NCI-H1694 (cell line): ENCODE data around the gene SPRR2G.
"Not testable (repeated sequence)": the region's sequence is repeated elsewhere in the genome, so short reads cannot be mapped to it uniquely, and the experiment has no call there.

Source experiments
- DNase-seq: peaks from one replicate; lab custom pipeline; 2025; lab: John Stamatoyannopoulos, UW

The SPRR2G gene

GRCh38 chr1:153150846-153151245 is at the start of gene SPRR2G:
TSS of gene SPRR2G (minus strand) at chr1:153150890. CDS start at chr1:153150110, 780 bp downstream.
- DNase-seq, result no peak

- DNase-seq, result no peak
Observed at GRCh38 chr1:153195216-153195615, 44.5 kb upstream of the SPRR2G start.

- DNase-seq, result no peak
Observed at GRCh38 chr1:153194331-153195050, 43.8 kb upstream of the SPRR2G start.

GRCh38 chr1:153192697-153193096 is 42.0 kb upstream of the SPRR2G start:
- DNase-seq, result peak; percentile 2

- DNase-seq, result no peak
Observed at GRCh38 chr1:153190373-153190772, 39.7 kb upstream of the SPRR2G start.

GRCh38 chr1:153188301-153188700 is 37.6 kb upstream of the SPRR2G start:
- DNase-seq, result not testable (repeated sequence)

GRCh38 chr1:153180556-153180955 is 29.9 kb upstream of the SPRR2G start:
- DNase-seq, result no peak

GRCh38 chr1:153178922-153179321 is 28.2 kb upstream of the SPRR2G start:
- no peak for DNase-seq

- no peak for DNase-seq
Observed at GRCh38 chr1:153174624-153175023, 23.9 kb upstream of the SPRR2G start.

GRCh38 chr1:153168686-153169085 is 18.0 kb upstream of the SPRR2G start:
- DNase-seq, result no peak

GRCh38 chr1:153155541-153155940 is 4.9 kb upstream of the SPRR2G start:
- DNase-seq, result no peak

GRCh38 chr1:153152481-153152880 is 1.8 kb upstream of the SPRR2G start:
- DNase-seq, result no peak

GRCh38 chr1:153141377-153141776 is 9.3 kb downstream of the SPRR2G start:
- no peak for DNase-seq

- no peak for DNase-seq
Observed at GRCh38 chr1:153140484-153140883, 10.2 kb downstream of the SPRR2G start.

- DNase-seq, result no peak
Observed at GRCh38 chr1:153133743-153134142, 16.9 kb downstream of the SPRR2G start.

- DNase-seq, result no peak
Observed at GRCh38 chr1:153133267-153133666, 17.4 kb downstream of the SPRR2G start.

- not testable (repeated sequence) for DNase-seq
Observed at GRCh38 chr1:153128688-153129087, 22.0 kb downstream of the SPRR2G start.

- DNase-seq, result no peak
Observed at GRCh38 chr1:153127296-153127695, 23.4 kb downstream of the SPRR2G start.

GRCh38 chr1:153125536-153125935 is 25.2 kb downstream of the SPRR2G start:
- DNase-seq, result no peak

GRCh38 chr1:153123793-153124192 is 26.9 kb downstream of the SPRR2G start:
- not testable (repeated sequence) for DNase-seq

- DNase-seq, result no peak
Observed at GRCh38 chr1:153122831-153123421, 27.8 kb downstream of the SPRR2G start.

GRCh38 chr1:153120945-153121344 is 29.7 kb downstream of the SPRR2G start:
- no peak for DNase-seq

- DNase-seq, result no peak
Observed at GRCh38 chr1:153119491-153119971, 31.2 kb downstream of the SPRR2G start.

- not testable (repeated sequence) for DNase-seq
Observed at GRCh38 chr1:153115264-153115663, 35.4 kb downstream of the SPRR2G start.
